Measurements from ENCODE around the gene PTRHD1.
"Not testable (repeated sequence)": the region's sequence is repeated elsewhere in the genome, so short reads cannot be mapped to it uniquely, and the experiment has no call there.

DNA sequence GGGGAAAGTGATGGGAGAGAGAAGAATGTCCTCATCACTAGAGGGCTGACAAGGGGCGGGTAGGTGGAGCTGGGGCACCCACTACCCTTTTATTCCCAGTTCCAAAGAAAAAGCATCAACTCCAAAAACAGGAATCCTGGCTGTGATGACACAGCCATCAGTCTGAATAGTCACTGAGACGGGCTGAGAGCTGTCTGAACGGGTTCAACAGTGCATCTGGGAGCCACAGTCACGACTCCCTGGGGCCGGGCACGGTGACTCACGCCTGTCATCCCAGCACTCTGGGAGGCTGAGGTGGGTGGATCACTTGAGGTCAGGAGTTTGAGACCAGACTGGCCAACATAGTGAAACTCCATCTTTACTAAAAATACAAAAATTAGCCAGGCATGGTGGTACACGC lies 42.2 kb upstream of the PTRHD1 start:
- TF ChIP-seq, protein P1, sequence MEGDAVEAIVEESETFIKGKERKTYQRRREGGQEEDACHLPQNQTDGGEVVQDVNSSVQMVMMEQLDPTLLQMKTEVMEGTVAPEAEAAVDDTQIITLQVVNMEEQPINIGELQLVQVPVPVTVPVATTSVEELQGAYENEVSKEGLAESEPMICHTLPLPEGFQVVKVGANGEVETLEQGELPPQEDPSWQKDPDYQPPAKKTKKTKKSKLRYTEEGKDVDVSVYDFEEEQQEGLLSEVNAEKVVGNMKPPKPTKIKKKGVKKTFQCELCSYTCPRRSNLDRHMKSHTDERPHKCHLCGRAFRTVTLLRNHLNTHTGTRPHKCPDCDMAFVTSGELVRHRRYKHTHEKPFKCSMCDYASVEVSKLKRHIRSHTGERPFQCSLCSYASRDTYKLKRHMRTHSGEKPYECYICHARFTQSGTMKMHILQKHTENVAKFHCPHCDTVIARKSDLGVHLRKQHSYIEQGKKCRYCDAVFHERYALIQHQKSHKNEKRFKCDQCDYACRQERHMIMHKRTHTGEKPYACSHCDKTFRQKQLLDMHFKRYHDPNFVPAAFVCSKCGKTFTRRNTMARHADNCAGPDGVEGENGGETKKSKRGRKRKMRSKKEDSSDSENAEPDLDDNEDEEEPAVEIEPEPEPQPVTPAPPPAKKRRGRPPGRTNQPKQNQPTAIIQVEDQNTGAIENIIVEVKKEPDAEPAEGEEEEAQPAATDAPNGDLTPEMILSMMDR (IDR thresholded peaks at IDR 0.05): not testable (repeated sequence)
- TF ChIP-seq POLR2A (IDR thresholded peaks at IDR 0.05); EP300 (IDR thresholded peaks at IDR 0.05; ENCODE audit: low read depth): not testable (repeated sequence)
